GM12891 (cell line): ENCODE data around the gene MX2.

Experiments
- DNase-seq: peaks from one replicate; pipeline ENCODE4 v3.0.0; 2011; ENCODE audit warnings: low spot score; ENCODE audit not compliant: insufficient read length
- FAIRE-seq: peaks from 2 replicates; lab custom pipeline; 2011; peaks lifted over from hg19 to GRCh38; lab: Jason Lieb, UNC
- PAX5 ChIP-seq: IDR thresholded peaks from 2 replicates; pipeline ENCODE4 v1.6.1; 2011; ENCODE audit warnings: low read length, moderate library complexity, mild to moderate bottlenecking; ENCODE audit not compliant: insufficient read depth, severe bottlenecking
- POLR2A ChIP-seq: IDR thresholded peaks from 2 replicates; pipeline ENCODE4 v1.6.1; 2011; ENCODE audit warnings: low read depth, low read length, control low read depth
- POLR2AphosphoS5 ChIP-seq: IDR thresholded peaks from 2 replicates; pipeline ENCODE4 v1.6.1; 2011; ENCODE audit warnings: low read depth, low read length, control low read depth
- POU2F2 ChIP-seq: IDR thresholded peaks from 2 replicates; pipeline ENCODE4 v1.6.1; 2011; ENCODE audit warnings: low read depth, mild to moderate bottlenecking, control low read depth, low read length, moderate library complexity
- SPI1 ChIP-seq: IDR thresholded peaks from 2 replicates; pipeline ENCODE4 v1.6.1; 2011; ENCODE audit warnings: low read depth, low read length, control low read depth
- TAF1 ChIP-seq: IDR thresholded peaks from 2 replicates; pipeline ENCODE4 v1.6.1; 2011; ENCODE audit warnings: low read depth, low read length, control low read depth

MX2 gene

DNA sequence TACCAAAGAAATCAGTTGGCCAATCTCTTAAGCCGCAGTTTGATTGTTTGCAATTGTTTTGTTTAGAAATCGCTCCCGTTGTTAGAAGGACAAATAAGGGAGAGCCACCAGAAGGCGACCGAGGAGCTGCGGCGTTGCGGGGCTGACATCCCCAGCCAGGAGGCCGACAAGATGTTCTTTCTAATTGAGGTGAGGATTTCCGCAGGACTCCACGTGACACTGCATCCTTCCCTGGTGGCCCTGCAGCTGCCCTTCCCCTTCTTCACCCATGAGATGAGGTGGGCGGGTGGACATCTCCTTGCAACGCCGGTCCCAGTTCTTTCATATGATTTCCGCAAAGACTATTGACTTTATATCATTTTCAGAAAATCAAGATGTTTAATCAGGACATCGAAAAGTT, 37.0 kb downstream of the MX2 start:
- no peak for DNase-seq
- TF ChIP-seq POLR2AphosphoS5 (no peak), PAX5 (no peak), TAF1 (no peak), SPI1 (no peak), POLR2A (no peak), POU2F2 (no peak)
- FAIRE-seq, result no peak

GRCh38 chr21:41399246-41399800, 37.5 kb downstream of the MX2 start:
- no peak for DNase-seq
- no peak for FAIRE-seq
- TF ChIP-seq SPI1, result no peak
- TF ChIP-seq POLR2AphosphoS5, result peak; percentile 57; the same call in 1 of the 2 replicates

DNA sequence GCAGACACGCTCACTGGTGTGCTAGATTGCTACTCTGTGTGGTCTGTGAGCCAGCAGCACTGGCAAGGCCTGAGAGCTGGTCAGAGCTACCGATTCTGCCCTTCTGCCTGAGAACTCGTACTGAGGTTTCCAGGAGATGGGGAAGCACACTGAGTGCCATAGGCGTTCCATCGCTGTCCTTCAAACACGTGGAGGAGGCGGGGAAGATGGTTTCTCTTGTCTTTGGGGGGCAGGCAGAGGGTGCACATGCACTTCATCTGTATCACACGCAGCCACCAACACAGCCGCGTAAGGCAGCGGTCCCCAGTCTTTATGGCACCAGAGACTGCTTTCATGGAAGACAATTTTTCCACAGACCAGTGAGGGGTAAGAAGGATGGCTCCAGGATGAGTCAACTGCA, 40.4 kb downstream of the MX2 start:
- TF ChIP-seq PAX5, result no peak
- TF ChIP-seq POLR2A, result no peak
- TF ChIP-seq POU2F2, result no peak
- TF ChIP-seq SPI1, result no peak
- TF ChIP-seq TAF1, result no peak
- no peak for TF ChIP-seq POLR2AphosphoS5
- no peak for FAIRE-seq
- no peak for DNase-seq

DNA sequence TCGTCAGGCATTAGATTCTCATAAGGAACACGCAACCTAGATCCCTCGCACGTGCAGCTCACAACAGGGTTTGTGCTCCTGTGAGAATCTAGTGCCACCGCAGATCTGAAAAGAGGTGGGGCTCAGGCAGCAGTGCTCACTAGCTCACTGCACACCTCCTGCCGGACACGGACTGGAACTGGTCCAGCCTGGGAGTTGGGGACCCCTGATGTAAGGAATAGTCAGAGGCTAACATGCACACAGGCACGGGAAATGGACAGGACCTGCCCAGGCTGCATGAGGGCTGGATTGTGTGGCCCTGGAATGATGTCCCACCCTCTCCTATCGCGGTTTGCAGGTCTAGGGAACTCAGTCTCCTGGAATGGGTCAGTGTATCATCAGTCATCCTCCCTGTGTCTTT, 41.0 kb downstream of the MX2 start:
- DNase-seq (no peak), FAIRE-seq (no peak)
- no peak for TF ChIP-seq SPI1
- peak; percentile 38; the same call in 1 of the 2 replicates for TF ChIP-seq POLR2A
- peak; percentile 44; the same call in 1 of the 2 replicates for TF ChIP-seq POLR2AphosphoS5
- TF ChIP-seq PAX5, result no peak

DNA sequence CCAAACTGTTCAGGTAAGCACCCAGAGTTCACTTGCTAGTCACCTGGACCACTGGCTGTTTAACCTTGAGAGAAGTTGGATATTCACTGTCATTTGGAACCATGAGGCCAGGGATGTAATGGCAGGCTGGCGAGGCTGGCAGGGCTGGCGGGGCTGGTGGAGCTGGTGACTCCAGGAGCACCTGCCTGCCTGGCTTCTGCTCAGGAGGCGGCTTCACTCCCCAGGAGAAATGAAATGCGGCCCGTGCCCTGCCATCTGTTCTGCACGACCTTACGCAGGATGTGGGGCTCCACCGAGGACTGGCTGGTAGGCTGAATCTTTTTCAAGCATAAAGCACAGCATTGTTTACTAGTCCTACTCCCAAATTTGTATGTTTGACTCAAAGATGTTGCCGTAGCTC, 41.5 kb downstream of the MX2 start:
- FAIRE-seq (no peak), DNase-seq (no peak)
- TF ChIP-seq POLR2AphosphoS5, result no peak
- no peak for TF ChIP-seq POU2F2
- TF ChIP-seq SPI1, result no peak
- no peak for TF ChIP-seq TAF1
- no peak for TF ChIP-seq PAX5
- no peak for TF ChIP-seq POLR2A

DNA sequence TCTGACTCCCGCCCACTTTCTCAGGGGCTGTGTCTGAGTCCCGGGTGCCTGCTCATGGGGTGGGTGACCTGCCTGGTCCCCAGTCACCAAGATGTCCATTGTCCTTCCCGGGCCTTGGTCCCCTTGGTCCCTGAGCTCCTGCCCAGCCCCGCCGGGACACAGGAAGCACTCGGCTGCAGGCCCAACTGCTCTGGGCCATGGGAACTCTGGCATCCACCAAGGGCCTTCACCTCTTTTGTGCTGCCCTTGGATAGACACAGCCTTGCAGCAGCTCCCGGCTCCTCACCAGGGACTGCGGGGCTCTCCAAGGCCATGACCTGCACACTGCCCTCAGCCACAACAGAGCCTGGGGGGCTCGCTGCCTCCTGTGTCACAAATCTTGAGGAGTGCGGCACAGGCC, 42.1 kb downstream of the MX2 start:
- no peak for TF ChIP-seq TAF1
- TF ChIP-seq PAX5, result no peak
- no peak for TF ChIP-seq POLR2A
- no peak for TF ChIP-seq SPI1
- no peak for TF ChIP-seq POLR2AphosphoS5
- no peak for TF ChIP-seq POU2F2
- FAIRE-seq, result no peak

DNA sequence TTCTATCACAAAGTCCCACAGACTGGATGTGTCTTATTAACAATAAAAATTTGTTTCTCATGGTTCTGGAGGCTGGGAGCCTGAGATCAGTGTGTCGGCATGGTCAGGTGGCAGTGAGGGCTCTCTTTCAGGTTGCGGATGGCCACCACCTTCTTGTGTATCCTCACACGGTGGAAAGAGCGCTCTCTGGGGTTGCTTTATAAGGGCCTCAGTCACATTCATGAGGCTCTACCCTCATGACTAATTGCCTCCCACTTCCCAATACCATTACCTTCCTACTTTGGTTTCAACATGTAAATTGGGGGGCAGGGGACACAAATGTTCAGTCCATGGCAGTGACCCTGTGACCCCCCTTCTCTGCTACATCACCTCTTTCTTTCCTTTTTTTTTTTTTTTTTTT, 43.5 kb downstream of the MX2 start:
- FAIRE-seq, result no peak
- no peak for TF ChIP-seq PAX5
- TF ChIP-seq POU2F2, result no peak
- TF ChIP-seq TAF1, result no peak
- TF ChIP-seq SPI1, result no peak
- no peak for TF ChIP-seq POLR2AphosphoS5
- no peak for TF ChIP-seq POLR2A
- DNase-seq, result no peak

More for the DNA sequence above, 42.1 kb downstream of the MX2 start:
- no peak for DNase-seq

GRCh38 chr21:41406340-41406739, 44.5 kb downstream of the MX2 start:
- TF ChIP-seq POLR2AphosphoS5 (no peak), SPI1 (no peak), POU2F2 (no peak), TAF1 (no peak), POLR2A (no peak), PAX5 (no peak)
- FAIRE-seq (no peak), DNase-seq (no peak)

- no peak for FAIRE-seq
- no peak for DNase-seq
- TF ChIP-seq PAX5 (no peak), SPI1 (no peak), POLR2AphosphoS5 (no peak), POLR2A (no peak), POU2F2 (no peak), TAF1 (no peak)
Measured at GRCh38 chr21:41407541-41408460, 46.0 kb downstream of the MX2 start.

- FAIRE-seq (no peak), DNase-seq (no peak)
- TF ChIP-seq POLR2A, result no peak
- TF ChIP-seq PAX5, result no peak
- TF ChIP-seq POU2F2, result no peak
- TF ChIP-seq SPI1, result no peak
- TF ChIP-seq TAF1, result no peak
- TF ChIP-seq POLR2AphosphoS5, result no peak
Measured at GRCh38 chr21:41410361-41410760, 48.5 kb downstream of the MX2 start.
